NCI-H2029 (cell line): Measurements from ENCODE around the gene PSMD9.

Source experiments
- DNase-seq: peaks from one replicate; lab custom pipeline; 2025; lab: John Stamatoyannopoulos, UW

PSMD9 gene

DNA sequence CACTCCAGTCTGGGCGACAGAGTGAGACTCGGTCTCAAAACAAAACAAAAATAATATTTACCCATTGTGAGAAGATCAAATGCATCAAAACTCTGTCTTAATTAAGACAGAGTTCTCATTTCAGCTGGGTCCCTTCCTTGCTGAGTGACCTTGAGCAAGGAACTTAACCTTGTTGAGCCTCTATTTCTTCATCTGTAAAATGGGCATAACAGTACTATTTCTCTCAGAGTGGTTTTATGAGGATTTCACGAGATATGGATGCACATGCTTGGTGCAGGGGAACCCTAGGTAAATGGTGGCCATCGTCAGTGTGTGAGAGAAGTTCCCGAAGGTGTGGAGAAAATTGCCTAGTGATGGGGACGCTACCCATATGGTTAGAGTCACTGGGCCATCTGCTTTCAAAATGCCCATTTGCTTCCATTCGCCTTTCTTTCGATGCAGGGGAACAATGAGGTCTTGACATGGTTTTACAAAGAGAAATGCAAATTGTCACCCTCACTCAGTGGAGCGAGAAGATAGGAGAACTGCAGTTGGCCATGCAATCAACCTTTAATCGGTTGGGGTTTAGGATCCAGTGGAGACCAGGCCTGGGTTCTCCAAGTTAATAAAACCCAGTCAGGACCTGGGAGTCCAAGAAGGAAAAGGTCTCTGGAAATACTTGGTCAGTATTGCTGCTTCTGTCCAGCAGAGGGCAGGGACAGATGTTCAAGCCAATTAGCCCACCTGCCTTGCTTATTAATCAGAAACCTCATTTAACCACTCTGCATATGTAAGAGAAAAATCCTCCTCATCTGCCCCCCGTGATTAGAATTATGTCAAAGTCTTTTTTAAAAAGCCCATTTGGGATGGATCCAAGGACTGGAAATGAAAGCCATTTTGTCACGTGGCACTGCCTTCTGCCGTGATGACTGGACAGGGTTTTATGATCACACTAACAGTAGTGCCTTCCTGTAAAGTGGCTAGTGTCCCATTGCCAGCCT lies 67.0 kb downstream of the PSMD9 start:
- no peak for DNase-seq

DNA sequence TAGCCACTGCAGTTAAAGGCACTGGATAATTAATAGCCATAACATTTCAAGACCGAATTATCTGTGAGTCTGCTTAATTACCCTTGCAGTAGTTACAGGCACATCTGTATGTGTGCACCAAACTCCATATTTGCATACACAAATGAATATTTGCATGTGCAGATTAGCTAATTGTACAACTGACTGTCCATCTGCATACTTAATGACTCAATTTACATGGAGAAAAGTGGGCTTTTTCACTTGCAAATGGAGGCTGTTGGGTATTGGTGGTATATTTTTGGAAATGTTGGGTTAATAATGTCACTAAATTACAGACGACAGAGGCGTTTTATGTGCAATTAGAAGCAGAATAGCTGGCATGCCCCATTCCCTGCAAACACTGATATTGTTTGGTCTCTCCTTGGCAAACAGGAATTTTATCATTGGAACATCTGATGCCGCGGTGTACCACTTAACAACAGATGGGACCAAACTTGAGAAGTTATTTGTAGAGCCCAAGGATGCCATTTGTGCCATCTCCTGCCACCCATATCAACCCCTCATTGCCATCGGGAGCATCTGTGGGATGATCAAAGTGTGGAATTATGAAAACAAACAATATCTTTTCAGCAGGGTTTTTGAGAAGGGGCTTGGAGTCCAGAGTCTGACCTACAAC lies 69.4 kb downstream of the PSMD9 start:
- no peak for DNase-seq

DNA sequence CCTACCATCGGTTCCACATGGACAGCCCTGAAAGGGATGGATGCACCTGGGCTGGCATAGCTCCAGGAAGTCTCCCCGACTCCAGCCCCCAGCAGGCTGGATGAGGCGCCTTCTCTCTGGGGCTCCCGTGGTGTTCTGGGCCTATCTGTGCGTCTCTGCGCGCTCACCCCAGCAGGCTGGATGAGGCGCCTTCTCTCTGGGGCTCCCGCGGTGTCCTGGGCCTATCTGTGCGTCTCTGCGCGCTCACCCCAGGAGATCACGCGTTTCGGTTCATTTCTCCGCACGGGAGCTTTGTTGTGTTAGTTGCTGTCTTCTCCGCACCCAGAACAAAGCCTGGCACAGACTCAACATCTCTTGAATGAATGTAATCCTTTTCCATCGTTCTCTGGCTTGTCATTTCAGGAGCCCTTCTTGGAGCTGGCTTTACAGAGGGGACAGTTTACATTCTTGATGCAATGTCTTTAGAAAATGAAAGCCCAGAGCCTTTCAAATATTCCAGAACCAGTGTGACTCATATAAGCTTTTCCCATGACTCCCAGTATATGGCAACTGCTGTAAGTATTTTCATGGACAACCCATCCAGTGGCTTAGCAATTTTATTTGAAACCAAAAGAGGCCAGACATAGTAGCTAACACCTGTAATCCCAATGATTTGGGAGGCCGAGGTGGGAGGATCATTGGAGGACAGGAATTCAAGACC lies 70.1 kb downstream of the PSMD9 start:
- no peak for DNase-seq

DNA sequence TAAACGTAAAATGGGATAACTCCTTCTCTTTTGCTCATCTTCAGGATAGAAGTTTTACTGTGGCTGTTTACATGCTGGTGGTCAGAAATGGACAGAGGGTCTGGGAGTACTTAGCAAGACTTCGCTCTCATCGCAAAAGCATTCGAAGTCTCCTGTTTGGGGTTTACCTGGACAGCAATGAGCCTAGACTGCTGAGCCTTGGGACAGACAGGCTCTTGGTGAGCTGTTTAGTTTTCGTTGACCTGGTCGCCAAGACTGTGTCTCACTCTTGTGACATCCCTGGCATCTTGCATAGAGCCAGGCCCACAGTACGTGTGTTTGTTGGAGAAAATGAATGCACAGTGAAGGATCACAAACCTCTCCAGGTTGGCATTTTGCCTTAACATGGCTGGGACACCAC lies 72.0 kb downstream of the PSMD9 start:
- DNase-seq = no peak

DNA sequence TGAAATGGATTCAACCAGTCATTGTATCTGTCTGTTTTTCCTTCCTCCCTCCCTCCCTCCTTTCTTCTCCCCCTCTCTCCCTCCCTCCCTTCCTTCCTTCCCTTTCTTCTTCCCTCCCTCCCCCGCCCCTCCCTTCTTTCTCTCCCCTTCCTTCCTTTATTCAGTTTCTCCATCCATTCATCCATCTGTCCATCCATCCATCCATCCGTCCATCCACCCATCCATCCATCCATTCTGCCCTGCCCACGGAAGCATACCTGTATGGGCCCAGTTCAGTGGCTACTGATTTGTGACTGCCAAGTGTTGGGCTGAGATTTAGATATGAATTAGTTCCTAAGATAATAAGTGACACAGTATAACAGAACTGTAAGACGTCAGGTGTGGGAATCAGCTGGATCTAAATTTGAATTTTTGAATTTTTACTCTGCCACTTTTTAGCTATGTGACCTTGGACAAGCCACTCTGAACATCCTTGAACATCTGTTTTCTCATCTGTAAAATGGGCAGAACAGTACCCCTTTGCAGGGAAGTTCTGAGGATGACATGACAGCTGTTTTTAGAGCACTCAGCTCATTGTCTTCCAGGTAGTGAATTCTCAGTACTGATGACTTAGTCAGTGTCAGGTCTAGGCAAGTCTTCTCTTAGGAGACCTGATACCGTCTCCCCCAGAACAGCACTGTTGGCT lies 72.7 kb downstream of the PSMD9 start:
- DNase-seq = no peak

DNA sequence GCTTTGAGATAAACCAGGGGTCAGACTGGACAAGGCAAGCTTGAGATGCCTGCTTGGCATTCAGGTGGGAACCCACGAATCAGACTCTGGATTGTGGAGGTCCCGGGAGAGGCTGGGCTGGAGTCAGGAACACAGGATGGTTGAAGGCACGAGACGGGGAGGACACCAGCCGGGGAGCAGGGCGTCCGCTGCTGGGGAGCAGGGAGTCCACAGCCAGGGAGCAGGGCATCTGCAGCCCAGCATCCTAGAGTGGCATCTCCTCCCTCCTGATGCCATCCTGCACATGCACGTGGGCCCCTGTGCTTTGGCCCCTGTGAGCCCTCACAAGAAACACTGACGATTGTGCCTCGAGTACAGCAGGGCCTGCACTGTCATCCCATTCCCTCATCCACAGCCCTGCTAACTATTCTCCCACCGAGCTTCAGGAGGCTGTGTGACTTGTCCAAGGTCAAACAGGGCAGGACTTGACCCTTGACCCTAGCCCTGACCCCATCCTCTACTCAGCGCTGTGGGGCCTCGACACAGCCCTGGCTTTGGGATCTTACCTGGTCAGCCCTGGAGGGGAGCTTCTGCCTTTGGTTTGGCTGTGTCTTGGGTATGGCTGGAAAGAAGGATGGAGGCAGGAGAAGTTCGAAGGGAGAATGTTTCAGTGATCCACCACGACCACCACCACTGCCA lies 74.9 kb downstream of the PSMD9 start:
- no peak for DNase-seq

DNA sequence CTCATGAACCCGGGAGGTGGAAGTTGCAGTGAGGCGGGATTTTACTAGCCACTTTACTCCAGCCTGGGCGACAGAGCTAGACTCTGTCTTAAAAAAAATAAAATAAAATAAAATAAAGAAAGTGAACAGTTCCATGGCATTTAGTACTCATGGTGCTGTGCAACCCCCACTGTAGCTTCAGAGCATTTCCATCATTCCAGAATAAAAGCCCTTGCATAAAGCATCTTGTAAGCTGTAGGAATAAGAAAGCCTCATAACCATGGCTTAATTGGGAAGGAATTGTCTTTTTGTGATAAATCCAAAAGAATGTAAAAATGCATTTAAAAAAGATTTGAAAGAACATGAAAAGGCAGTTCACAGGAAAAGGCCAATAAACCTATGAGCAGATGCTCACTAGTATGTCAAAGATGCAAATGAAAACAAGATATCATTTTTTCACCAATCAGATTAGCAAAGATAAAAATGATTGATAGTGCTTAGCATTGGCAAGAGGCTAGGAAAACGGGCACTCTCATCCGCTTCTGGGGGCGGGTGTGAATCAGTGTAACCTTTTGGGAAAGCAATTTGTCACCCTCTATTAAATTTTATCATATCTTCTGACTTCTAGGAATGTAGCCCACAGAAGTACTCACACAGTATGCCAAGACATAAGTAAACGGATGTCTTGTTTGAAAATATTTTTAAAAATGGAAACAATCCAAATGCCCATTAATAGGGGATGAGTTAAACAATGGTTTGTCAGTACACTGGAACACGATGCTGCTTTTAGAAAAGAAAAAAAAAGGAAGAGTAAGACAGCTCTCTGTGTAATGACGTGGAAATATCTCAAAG lies 76.4 kb downstream of the PSMD9 start:
- DNase-seq = no peak

DNA sequence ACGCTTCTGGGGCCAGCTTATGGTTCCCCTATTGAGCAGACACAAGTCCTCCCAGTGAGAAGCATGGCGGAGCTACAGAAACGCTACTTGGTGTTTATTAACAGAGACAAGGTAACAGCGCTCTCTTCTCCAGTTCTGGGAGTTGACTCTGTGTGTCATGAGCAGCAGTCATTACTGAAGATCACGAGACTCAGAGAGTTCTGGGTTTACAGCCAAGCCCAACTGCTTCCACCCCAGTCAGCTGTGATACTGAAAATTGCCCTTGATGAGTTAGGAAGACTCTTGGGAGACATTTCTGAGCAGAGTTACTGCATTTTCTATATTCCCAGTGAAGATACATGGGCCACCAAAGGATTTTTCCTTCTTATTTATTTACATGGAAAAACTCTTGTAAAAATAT lies 78.4 kb downstream of the PSMD9 start:
- DNase-seq = no peak
